HG03439 (cell line): ENCODE results near the gene RAB43.
A peak's percentile ranks its signal among the peaks of the same experiment; 100 is the strongest.

Experiments
- ATAC-seq: cut with Tn5 transposase; IDR thresholded peaks from one replicate; pipeline ENCODE4 v1.9.1; 2021; ENCODE audit warnings: mild to moderate bottlenecking, moderate library complexity; ENCODE audit not compliant: unreplicated experiment

The RAB43 gene

GRCh38 chr3:129061888-129062834, 59.4 kb downstream of the RAB43 start:
- no peak for ATAC-seq

GRCh38 chr3:129061023-129061887, 60.3 kb downstream of the RAB43 start:
- ATAC-seq: no peak

GRCh38 chr3:129060276-129061022, 61.2 kb downstream of the RAB43 start, which contains the start of gene GP9:
Gene GP9 (plus strand): TSS chr3:129060779. CDS start chr3:129061740, 961 bp downstream.
- ATAC-seq: no peak

- ATAC-seq: no peak
These were observed 62.2 kb downstream of the RAB43 start for GRCh38 chr3:129059311-129059958.

- ATAC-seq: peak; percentile 64
These were observed 63.0 kb downstream of the RAB43 start for GRCh38 chr3:129058441-129059200.

GRCh38 chr3:129057249-129057648, 64.4 kb downstream of the RAB43 start:
- no peak for ATAC-seq

- ATAC-seq: no peak
These were observed 65.0 kb downstream of the RAB43 start for GRCh38 chr3:129056451-129057173.

GRCh38 chr3:129054605-129055104, 66.9 kb downstream of the RAB43 start:
- ATAC-seq: no peak

- no peak for ATAC-seq
These were observed 68.9 kb downstream of the RAB43 start for GRCh38 chr3:129052675-129053074.

GRCh38 chr3:129051871-129052340, 69.7 kb downstream of the RAB43 start:
- ATAC-seq: no peak

GRCh38 chr3:129050556-129051295, 70.9 kb downstream of the RAB43 start:
- no peak for ATAC-seq

GRCh38 chr3:129047553-129047839, 74.1 kb downstream of the RAB43 start:
- ATAC-seq: no peak

GRCh38 chr3:129046732-129047552, 74.7 kb downstream of the RAB43 start:
- no peak for ATAC-seq

- no peak for ATAC-seq
These were observed 75.4 kb downstream of the RAB43 start for GRCh38 chr3:129046037-129046731.

GRCh38 chr3:129045675-129046036, 75.9 kb downstream of the RAB43 start:
- ATAC-seq: no peak

GRCh38 chr3:129040579-129041300, 80.9 kb downstream of the RAB43 start:
- ATAC-seq: no peak
